Neural progenitor cell (in vitro differentiated cells): ENCODE data around the gene RIPK4. TPM values are rescaled to one million over a fixed set of nuclear protein-coding genes. Genes with fewer than 3 reads are reported as not detected.

ENCODE experiments used
- DNase-seq: peaks from one replicate; pipeline ENCODE4 v3.0.0-alpha.2; 2016; ENCODE audit warnings: low spot score
- H2AFZ ChIP-seq: fragments of 200-600 bp; sonication (generic); replicated peaks from 2 replicates; pipeline ENCODE4 v1.6.1; 2016; ENCODE audit warnings: antibody characterized with exemption
- H3F3A ChIP-seq: fragments of 200-600 bp; sonication (generic); 2 replicates; pipeline ENCODE4 v1.6.1; 2016; ENCODE audit warnings: antibody characterized with exemption, low read depth
- H3K27ac ChIP-seq: fragments of 200-600 bp; sonication (generic); 2 replicates; pipeline ENCODE4 v1.5.1; 2016; ENCODE audit warnings: mild to moderate bottlenecking
- H3K27me3 ChIP-seq: fragments of 200-600 bp; sonication (generic); 2 replicates; pipeline ENCODE4 v1.6.1; 2016; ENCODE audit warnings: mild to moderate bottlenecking, moderate library complexity
- H3K36me3 ChIP-seq: fragments of 200-600 bp; sonication (generic); 2 replicates; pipeline ENCODE4 v1.5.1; 2016
- H3K4me1 ChIP-seq: fragments of 200-600 bp; sonication (generic); 2 replicates; pipeline ENCODE4 v1.6.1; 2016; ENCODE audit warnings: mixed run types
- H3K4me2 ChIP-seq: fragments of 200-600 bp; sonication (generic); 2 replicates; pipeline ENCODE4 v1.6.1; 2016
- H3K4me3 ChIP-seq: fragments of 200-600 bp; sonication (generic); 2 replicates; pipeline ENCODE4 v1.5.1; 2016
- H3K79me2 ChIP-seq: fragments of 200-600 bp; sonication (generic); 2 replicates; pipeline ENCODE4 v1.6.1; 2016; ENCODE audit warnings: low read depth
- H3K9ac ChIP-seq: fragments of 200-600 bp; sonication (generic); 2 replicates; pipeline ENCODE4 v1.6.1; 2016
- H3K9me3 ChIP-seq: fragments of 200-600 bp; sonication (generic); 2 replicates; pipeline ENCODE4 v1.5.1; 2016; ENCODE audit warnings: low read depth
- H4K20me1 ChIP-seq: fragments of 200-600 bp; sonication (generic); 2 replicates; pipeline ENCODE4 v1.6.1; 2016; ENCODE audit warnings: low read depth
- H3K27ac Mint-ChIP-seq: 3 replicates; pipeline ENCODE4 v1.8.0; 2021; ENCODE audit warnings: mixed read lengths
- H3K27me3 Mint-ChIP-seq: 2 replicates; pipeline ENCODE4 v1.8.0; 2022; ENCODE audit warnings: low read depth, mild to moderate bottlenecking, inconsistent platforms, moderate library complexity, mixed read lengths; ENCODE audit not compliant: insufficient read depth
- H3K36me3 Mint-ChIP-seq: 3 replicates; pipeline ENCODE4 v1.8.0; 2021; ENCODE audit warnings: mixed read lengths
- H3K4me1 Mint-ChIP-seq: 3 replicates; pipeline ENCODE4 v1.8.0; 2021; ENCODE audit warnings: mixed read lengths
- H3K4me3 Mint-ChIP-seq: 3 replicates; pipeline ENCODE4 v1.8.0; 2021; ENCODE audit warnings: mild to moderate bottlenecking, moderate library complexity, mixed read lengths
- H3K9me3 Mint-ChIP-seq: 3 replicates; pipeline ENCODE4 v1.8.0; 2020; ENCODE audit warnings: mixed read lengths
- EZH2 ChIP-seq: fragments of 200-600 bp; sonication (generic); IDR thresholded peaks from 2 replicates; pipeline ENCODE4 v1.6.1; 2017; ENCODE audit warnings: antibody characterized with exemption, mild to moderate bottlenecking, moderate library complexity
- EZH2phosphoT487 ChIP-seq: fragments of 200-600 bp; sonication (generic); IDR thresholded peaks from 2 replicates; pipeline ENCODE4 v1.6.1; 2017; ENCODE audit warnings: antibody characterized with exemption
- total RNA-seq: library from RNA; depleted of rRNA; stranded (reverse); fragments of >200 nt; gene quantifications from 2 replicates; pipeline ENCODE4 v1.2.3, GENCODE V29; 2015; ENCODE audit warnings: low replicate concordance
- TF ChIP-seq, protein P1 (sequence below): fragments of 200-600 bp; sonication (generic); IDR thresholded peaks from 2 replicates; pipeline ENCODE4 v1.5.1; 2017; ENCODE audit warnings: antibody characterized with exemption, mild to moderate bottlenecking

The RIPK4 gene
- total RNA-seq, 1 donor from 2014 or later: 1.3 TPM

DNA sequence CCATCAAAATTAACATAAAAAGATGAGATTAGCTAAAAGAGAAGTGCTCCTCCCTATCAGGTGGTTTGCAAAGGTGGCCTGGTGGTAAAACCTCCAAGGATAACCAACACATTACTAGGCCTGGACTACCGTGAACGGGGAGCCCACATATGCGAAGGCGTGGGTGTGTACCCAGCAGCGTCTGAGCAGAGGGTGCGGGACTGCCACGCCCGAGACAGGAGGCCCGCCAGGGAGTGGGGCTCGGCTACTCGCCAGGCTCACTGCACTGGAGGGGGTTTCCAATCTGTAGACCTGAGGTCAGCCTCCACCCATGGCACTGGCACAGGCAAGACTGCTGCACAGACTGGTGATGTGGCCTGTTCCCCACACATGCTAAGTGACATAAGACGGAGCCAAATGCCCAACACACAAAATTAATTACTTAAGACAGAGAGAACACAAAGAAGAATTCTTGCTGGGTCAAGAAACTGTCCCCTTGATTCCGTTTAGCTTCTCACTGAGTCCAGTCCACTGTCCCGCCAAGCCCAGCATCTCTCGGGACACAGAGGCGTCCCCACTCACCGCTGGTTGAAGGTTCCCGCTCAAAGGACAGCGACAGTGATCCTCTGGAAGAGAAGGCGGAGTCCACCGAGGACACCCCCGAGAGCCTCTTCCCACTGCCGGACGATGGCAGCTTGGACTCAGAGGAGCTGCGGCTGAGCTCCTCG, 23.4 kb downstream of the RIPK4 start:
- peaks cover 25% of the 10 kb centered on the region for H3K4me1 Mint-ChIP-seq
- TF ChIP-seq, protein P1, sequence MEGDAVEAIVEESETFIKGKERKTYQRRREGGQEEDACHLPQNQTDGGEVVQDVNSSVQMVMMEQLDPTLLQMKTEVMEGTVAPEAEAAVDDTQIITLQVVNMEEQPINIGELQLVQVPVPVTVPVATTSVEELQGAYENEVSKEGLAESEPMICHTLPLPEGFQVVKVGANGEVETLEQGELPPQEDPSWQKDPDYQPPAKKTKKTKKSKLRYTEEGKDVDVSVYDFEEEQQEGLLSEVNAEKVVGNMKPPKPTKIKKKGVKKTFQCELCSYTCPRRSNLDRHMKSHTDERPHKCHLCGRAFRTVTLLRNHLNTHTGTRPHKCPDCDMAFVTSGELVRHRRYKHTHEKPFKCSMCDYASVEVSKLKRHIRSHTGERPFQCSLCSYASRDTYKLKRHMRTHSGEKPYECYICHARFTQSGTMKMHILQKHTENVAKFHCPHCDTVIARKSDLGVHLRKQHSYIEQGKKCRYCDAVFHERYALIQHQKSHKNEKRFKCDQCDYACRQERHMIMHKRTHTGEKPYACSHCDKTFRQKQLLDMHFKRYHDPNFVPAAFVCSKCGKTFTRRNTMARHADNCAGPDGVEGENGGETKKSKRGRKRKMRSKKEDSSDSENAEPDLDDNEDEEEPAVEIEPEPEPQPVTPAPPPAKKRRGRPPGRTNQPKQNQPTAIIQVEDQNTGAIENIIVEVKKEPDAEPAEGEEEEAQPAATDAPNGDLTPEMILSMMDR: no peak
- TF ChIP-seq EZH2phosphoT487 (no peak), EZH2 (no peak)
- H3K27me3 Mint-ChIP-seq: peaks cover 16% of the 10 kb centered on the region
- no peak overlapping the region for H3K27ac ChIP-seq
- no peaks in the 10 kb centered on the region for H3K79me2 ChIP-seq
- H3K9me3 ChIP-seq: no peaks in the 10 kb centered on the region
- H3K4me3 Mint-ChIP-seq: no peak overlapping the region
- no peak overlapping the region for H3K9ac ChIP-seq
- no peak for DNase-seq
- peaks cover 7% of the 10 kb centered on the region for H3K9me3 Mint-ChIP-seq
- no peaks in the 10 kb centered on the region for H3K36me3 ChIP-seq
- peaks cover 7% of the 10 kb centered on the region for H3K4me1 ChIP-seq
- no peak overlapping the region for H3K4me3 ChIP-seq
- no peaks in the 10 kb centered on the region for H4K20me1 ChIP-seq
- H3K27ac Mint-ChIP-seq: no peak overlapping the region
- H3K4me2 ChIP-seq: no peak overlapping the region
- H3F3A ChIP-seq: no peaks in the 10 kb centered on the region
- no peaks in the 10 kb centered on the region for H3K36me3 Mint-ChIP-seq
- H2AFZ ChIP-seq: no peak overlapping the region
- no peaks in the 10 kb centered on the region for H3K27me3 ChIP-seq

DNA sequence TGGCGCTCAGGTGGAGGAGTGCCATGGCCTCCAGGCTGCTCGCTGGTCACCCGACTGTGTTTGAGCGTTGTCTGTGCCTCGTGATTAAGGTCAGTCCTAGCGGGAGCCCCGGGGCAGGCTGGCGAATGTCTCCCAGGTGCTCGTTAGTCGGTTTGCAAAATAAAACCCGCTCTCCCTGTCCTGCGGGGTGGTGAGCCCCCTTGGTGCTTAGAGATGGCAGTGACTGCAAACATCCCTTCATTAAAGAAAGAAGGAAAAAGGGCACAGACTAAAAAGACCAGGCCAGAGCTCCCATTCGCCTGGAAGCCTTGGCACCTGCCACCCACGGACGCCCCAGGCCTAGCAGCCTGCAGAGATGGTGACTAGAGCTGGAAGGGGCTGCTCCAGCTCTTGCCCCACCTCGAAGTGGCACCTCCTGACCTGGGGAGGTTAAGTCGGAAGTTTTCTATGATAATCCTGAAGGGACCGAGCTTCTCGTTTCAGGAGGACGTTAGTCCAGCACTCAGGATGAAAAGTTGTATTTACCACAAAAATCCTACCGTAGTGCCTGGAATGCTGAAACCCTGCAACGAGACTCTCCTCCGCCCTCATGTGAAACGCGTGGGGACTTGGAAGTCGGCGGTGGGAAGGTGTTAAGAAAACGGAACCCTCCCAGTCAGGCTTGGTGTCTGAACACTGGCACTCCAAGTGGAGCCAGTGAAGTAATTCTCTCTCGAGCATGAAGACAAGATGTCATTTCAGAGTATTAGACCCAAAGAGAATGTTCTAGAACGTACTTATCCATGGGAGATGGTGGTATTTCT, 24.6 kb downstream of the RIPK4 start:
- no peaks in the 10 kb centered on the region for H3K36me3 ChIP-seq
- Mint-ChIP-seq H3K27me3 (peaks cover 10% of the 10 kb centered on the region), H3K9me3 (peaks cover 19% of the 10 kb centered on the region), H3K4me1 (peaks cover 16% of the 10 kb centered on the region), H3K27ac (no peak overlapping the region), H3K36me3 (no peaks in the 10 kb centered on the region), H3K4me3 (no peak overlapping the region)
- no peak overlapping the region for H3K9ac ChIP-seq
- no peaks in the 10 kb centered on the region for H3K79me2 ChIP-seq
- H3K4me2 ChIP-seq: no peak overlapping the region
- no peak for DNase-seq
- H4K20me1 ChIP-seq: no peaks in the 10 kb centered on the region
- no peak overlapping the region for H3K4me3 ChIP-seq
- H3K27ac ChIP-seq: no peak overlapping the region
- no peaks in the 10 kb centered on the region for H3F3A ChIP-seq
- H3K9me3 ChIP-seq: peaks cover 8% of the 10 kb centered on the region
- H3K4me1 ChIP-seq: peaks cover 7% of the 10 kb centered on the region
- TF ChIP-seq EZH2phosphoT487 (no peak), EZH2 (no peak)
- TF ChIP-seq, protein P1: no peak
- no peak overlapping the region for H2AFZ ChIP-seq
- H3K27me3 ChIP-seq: no peaks in the 10 kb centered on the region

DNA sequence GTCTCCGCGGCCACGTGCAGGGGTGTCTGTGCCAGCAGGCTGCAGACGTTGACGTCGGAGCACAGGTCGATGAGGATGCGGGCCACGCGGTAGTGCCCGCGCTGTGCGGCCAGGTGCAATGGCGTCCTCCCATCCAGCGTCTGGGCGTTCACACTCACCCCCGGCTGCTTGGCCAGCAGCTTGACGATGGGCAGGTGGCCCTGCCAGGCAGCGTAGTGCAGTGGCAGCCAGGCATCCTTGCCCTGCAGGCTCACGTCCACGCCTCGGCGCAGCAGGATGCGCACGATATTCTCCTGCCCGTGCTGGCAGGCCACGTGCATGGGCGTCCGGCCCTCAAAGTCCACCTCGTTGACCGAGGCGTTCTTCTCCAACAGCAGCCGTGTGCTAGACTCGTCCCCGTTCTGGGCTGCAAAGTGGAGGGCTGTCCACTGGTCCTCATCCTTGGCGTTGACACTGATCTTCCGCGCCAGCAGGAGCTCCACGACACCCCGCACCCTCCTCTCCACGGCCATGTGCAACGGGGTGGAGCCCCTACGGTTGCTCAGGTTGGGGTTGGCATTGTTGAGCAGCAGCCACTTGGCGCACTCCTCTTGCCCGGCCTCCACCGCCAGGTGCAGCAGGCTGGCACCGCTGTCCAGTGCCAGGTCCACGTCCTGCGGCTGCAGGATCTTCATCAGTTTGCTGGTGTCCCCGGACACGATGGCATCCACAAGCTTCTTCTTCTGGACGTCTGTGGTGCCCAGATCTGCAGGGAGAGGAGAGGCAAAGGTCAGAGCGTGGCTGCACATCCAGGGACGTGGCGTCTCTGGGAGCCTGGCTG, 25.4 kb downstream of the RIPK4 start:
- Histone ChIP-seq H3K79me2 (no peaks in the 10 kb centered on the region), H3F3A (no peaks in the 10 kb centered on the region), H3K36me3 (no peaks in the 10 kb centered on the region), H3K4me3 (no peak overlapping the region), H2AFZ (no peak overlapping the region), H3K9ac (no peak overlapping the region), H3K4me2 (no peak overlapping the region), H3K27me3 (no peaks in the 10 kb centered on the region), H3K27ac (no peak overlapping the region), H4K20me1 (no peaks in the 10 kb centered on the region), H3K9me3 (peaks cover 8% of the 10 kb centered on the region), H3K4me1 (peaks cover 7% of the 10 kb centered on the region)
- peaks cover 8% of the 10 kb centered on the region for H3K27me3 Mint-ChIP-seq
- H3K4me3 Mint-ChIP-seq: no peak overlapping the region
- DNase-seq: no peak
- H3K27ac Mint-ChIP-seq: no peak overlapping the region
- peaks cover 2% of the 10 kb centered on the region for H3K36me3 Mint-ChIP-seq
- H3K4me1 Mint-ChIP-seq: peaks cover 12% of the 10 kb centered on the region
- H3K9me3 Mint-ChIP-seq: peaks cover 24% of the 10 kb centered on the region
- TF ChIP-seq EZH2phosphoT487 (no peak), EZH2 (no peak)
- TF ChIP-seq, protein P1: no peak
